SIG-M5 treated with dmso at 0.1 percent for 504 hours (cell line): ENCODE measurements around the gene ZNF670.
A peak's percentile ranks its signal among the peaks of the same experiment; 100 is the strongest.
"Not testable (repeated sequence)": the region's sequence is repeated elsewhere in the genome, so short reads cannot be mapped to it uniquely, and the experiment has no call there.

Experiments used
- DNase-seq: peaks from one replicate; lab custom pipeline; 2025; ENCODE audit not compliant: unreplicated experiment; lab: John Stamatoyannopoulos, UW

ZNF670 gene

DNA sequence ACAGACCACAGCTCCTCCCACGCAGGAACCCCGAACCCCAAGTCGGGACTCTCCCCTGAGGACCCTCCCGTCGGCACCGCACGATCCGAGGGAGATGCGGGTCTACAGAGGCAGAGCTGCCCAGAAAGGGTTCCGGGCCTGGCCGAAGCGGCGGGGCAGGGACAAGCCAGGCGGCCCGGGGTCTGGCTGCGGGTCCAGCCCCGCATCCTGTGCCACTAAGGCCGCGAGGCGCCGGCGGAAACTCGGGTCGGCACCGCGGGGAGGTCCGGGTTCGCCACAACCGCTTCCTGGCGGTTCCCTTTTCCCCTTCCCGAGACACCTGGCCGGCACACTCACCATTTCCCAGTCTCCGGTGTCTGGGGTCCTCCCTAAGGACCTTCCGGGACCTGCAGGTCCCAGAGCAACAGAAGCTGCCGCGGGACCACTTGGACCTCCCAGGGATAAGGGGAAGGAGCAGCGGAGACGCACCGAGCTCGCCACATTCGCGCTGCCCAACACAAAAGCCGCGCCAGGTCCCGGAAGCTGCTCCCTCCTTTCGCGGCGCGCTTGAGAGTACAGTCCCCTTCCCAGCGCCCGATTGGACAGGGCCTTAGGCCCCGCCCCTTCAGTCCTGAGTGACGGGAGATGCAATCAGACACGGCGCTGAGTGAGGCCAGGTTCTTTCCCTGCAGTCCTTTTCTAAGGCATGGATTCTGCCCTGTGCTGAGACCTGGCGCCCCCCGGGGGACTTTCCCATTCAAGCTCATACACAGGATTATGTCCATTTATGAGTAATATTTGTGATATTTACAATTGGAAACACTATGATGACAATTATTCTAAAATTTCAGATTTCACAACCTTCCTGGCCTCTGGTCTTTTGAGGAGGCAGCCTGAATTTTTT is at the start of gene ZNF670:
TSS of gene ZNF670 (minus strand) at position 554 of the 883 bp plus-strand sequence. CDS start at position 339, 215 bp downstream.
- DNase-seq = peak; percentile 98

GRCh38 chr1:247127519-247128282 is 49.1 kb upstream of the ZNF670 start:
- peak; percentile 70 for DNase-seq

GRCh38 chr1:247126601-247127000 is 48.0 kb upstream of the ZNF670 start:
- not testable (repeated sequence) for DNase-seq

GRCh38 chr1:247126166-247126565 is 47.6 kb upstream of the ZNF670 start:
- DNase-seq = not testable (repeated sequence)

GRCh38 chr1:247121382-247121781 is 42.8 kb upstream of the ZNF670 start:
- DNase-seq = no peak

GRCh38 chr1:247120408-247120668 is 41.7 kb upstream of the ZNF670 start:
- DNase-seq = not testable (repeated sequence)

- DNase-seq = no peak
Measured at GRCh38 chr1:247119600-247120407, 41.2 kb upstream of the ZNF670 start.

GRCh38 chr1:247118946-247119446 is 40.4 kb upstream of the ZNF670 start:
- no peak for DNase-seq

GRCh38 chr1:247115545-247115944 is 36.9 kb upstream of the ZNF670 start:
- no peak for DNase-seq

GRCh38 chr1:247115141-247115510 is 36.5 kb upstream of the ZNF670 start:
- no peak for DNase-seq

GRCh38 chr1:247114351-247115140 is 35.9 kb upstream of the ZNF670 start:
- DNase-seq = no peak

DNA sequence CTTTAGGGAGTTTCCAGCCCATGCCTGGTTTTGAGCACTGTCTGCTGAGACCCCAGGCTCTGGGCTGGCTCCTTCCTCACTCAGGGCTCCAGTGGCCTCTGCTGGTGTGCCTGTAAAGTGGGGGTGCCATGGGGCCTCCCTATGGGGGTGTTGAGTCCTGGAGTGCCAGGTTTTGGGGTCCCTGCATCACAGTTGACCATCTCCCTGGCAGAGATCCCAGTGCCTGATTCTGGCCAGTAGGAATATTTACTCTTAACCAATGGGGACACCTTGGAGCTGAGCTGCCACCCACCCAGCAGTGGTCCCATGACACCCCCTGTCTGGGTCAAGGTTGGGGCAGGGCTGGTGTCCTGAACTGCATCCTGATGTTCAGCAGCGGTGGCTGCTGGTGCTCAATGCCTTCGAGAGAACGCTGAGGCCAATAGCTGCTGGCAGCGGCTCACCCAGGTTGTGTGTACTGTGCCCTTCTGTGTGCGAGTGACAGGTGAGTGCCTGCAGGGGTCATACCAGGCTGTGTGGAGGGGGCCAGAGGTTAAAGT is 35.2 kb upstream of the ZNF670 start:
- no peak for DNase-seq

DNA sequence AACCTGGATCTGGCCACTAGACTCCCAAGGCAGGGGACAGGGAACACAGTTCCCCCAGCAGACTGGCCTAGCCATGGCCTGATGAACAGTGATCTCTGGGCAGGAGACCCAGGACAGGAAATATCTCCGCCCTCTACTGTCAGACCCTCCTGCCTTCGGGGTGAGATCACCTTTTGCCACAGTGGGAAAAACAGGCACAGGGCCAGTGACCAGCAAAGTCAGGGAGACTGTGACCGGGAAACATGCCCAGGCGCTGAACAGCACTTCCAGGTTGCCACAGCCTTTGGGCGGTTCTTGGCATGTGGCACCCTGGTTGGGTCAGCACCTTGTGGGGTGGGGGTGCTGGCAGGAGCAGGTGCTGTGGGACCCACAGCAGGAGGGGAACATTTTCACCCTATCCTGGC is 34.5 kb upstream of the ZNF670 start:
- no peak for DNase-seq

DNA sequence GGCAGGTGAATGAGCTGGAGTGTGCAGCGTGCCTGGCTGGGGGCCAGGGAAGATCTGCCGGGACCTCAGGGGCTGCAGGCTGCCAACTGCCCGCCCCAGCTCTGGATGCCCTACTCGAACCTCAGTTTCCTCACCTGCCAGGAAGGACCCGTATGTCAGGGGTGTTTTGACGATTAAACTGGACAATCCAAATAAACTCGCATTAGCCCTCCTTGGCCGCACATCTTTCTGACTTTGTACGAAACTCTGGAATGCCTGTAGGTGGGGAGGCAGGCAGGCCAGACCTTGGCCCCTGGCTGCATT is 33.8 kb upstream of the ZNF670 start:
- DNase-seq = no peak

GRCh38 chr1:247111700-247112478 is 33.3 kb upstream of the ZNF670 start:
- DNase-seq = no peak

DNA sequence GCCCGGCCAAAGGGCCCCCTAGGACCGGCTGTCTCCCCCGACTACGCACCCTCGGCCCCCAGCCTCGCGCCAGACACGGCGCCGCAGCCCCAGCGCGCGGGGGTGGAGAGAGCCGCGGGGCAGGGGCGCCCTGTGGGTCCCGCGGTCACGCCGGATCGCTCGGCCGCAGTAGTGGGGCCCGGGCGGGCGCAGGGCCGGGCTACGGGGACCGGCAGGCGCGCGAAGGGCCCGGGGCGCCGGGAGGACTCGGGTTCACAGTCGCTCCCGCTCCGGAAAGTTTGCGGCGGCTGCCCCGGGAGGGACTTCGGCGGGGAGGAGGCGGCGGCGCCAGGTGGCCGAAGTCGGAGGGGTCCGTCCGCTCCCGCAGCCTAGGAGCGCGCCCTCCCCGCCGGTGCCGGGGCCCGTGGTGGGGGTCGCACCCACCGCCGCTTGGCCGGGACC is 32.7 kb upstream of the ZNF670 start:
- DNase-seq = no peak

GRCh38 chr1:247110627-247111258 is 32.1 kb upstream of the ZNF670 start:
- DNase-seq = no peak

DNA sequence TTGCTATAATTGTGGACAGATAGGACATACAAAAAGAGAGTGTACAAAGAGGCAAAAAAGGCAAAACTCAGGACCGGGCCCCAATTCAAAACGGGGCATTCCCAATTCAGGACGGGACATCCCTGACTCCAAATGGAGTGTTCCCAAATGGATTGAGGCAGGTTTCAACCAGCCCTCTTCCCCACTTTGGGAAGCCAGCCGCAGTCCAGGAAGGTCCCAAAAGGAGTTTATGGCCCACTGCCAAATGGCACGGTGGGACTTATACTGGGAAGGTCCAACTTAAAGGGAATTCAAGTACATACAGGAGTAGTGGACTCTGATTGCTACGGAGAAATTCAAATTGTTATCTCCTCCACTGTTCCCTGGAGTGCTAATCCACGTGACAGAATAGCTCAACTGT is 29.1 kb upstream of the ZNF670 start:
- no peak for DNase-seq

DNA sequence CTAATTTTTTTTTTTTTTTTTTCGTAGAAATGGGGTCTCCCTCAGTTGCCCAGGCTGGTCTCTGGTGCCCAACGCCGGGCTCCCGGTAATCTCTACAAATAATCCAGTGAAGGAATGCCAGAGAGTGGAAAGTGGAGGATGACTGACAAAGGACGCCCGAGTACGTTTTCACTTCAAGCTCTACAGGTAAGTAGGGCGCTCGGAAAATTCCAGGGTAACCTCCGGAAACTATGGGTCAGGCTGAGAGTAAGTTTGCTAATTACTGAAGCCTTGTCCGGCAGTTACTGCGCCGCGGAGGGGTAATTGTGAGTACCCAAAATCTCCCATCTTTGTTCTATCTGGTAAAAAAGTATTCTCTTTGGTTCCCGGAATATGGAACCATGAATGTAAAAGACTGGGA is 27.4 kb upstream of the ZNF670 start:
- DNase-seq = no peak
